Activated T-helper 2 cell treated with anti-CD3 and anti-CD28 coated beads, Interferon-gamma antibody, Interleukin-2, Interleukin-4, amounts not matched to agents 10 μg/mL and 5 μg/mL and 100 μg/mL, durations not matched to agents 14 hours and 24 hours and 36 hours (primary cell): ENCODE data around the gene TAF11L3. TPM values are rescaled to one million over a fixed set of nuclear protein-coding genes. Genes with fewer than 3 reads are reported as not detected.
"Not testable (repeated sequence)": the region's sequence is repeated elsewhere in the genome, so short reads cannot be mapped to it uniquely, and the experiment has no call there.

Source experiments
- DNase-seq: peaks from one replicate; pipeline ENCODE4 v3.0.0; 2021; ENCODE audit warnings: low spot score
- H3K27ac Mint-ChIP-seq: one replicate; pipeline ENCODE4 v1.8.0; 2021; ENCODE audit warnings: mixed read lengths
- H3K27me3 Mint-ChIP-seq: one replicate; pipeline ENCODE4 v1.8.0; 2021; ENCODE audit warnings: low read depth, mixed read lengths
- H3K36me3 Mint-ChIP-seq: one replicate; pipeline ENCODE4 v1.8.0; 2021; ENCODE audit warnings: low read depth, mixed read lengths
- H3K4me1 Mint-ChIP-seq: one replicate; pipeline ENCODE4 v1.8.0; 2021; ENCODE audit warnings: low read depth, mixed read lengths
- H3K4me3 Mint-ChIP-seq: one replicate; pipeline ENCODE4 v1.8.0; 2021; ENCODE audit warnings: low read depth, mild to moderate bottlenecking, moderate library complexity, mixed read lengths
- H3K9me3 Mint-ChIP-seq: one replicate; pipeline ENCODE4 v1.8.0; 2021; ENCODE audit warnings: mixed read lengths
- intact Hi-C: fragments of 100-400 bp; cut with micrococcal nuclease; formaldehyde crosslinking; loops from one replicate; pipeline ENCODE4 v1.15.1; 2023
- total RNA-seq: library from RNA; stranded (reverse); gene quantifications from 2 replicates; pipeline ENCODE4 v1.2.3, GENCODE V29; 2022

The TAF11L3 gene
- not detected in 2 replicates for total RNA-seq

DNA sequence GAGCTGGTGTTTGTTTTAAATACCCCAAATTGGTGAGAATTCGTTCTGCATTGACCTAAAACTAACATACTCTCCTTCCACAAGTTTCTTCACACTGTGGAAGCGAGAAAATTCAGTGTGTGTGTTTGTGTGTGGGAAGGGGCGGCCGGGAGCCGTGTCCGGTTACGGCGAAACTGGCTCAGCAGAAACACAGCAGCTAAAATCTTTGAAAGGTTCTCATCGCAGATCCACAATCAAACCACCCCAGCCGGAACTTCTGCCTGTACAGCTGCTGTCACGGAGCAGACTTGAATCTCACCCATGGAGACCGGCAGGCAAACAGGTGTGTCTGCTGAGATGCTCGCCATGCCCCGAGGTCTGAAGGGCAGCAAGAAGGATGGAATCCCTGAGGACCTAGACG is at the start of gene TAF11L3:
Gene TAF11L3, plus strand, starts transcription at position 301 of the 400 bp plus-strand sequence.
- H3K36me3 Mint-ChIP-seq, H3K27me3 Mint-ChIP-seq, H3K27ac Mint-ChIP-seq, H3K4me1 Mint-ChIP-seq, DNase-seq, H3K4me3 Mint-ChIP-seq, H3K9me3 Mint-ChIP-seq, intact Hi-C loops: not testable (repeated sequence)

DNA sequence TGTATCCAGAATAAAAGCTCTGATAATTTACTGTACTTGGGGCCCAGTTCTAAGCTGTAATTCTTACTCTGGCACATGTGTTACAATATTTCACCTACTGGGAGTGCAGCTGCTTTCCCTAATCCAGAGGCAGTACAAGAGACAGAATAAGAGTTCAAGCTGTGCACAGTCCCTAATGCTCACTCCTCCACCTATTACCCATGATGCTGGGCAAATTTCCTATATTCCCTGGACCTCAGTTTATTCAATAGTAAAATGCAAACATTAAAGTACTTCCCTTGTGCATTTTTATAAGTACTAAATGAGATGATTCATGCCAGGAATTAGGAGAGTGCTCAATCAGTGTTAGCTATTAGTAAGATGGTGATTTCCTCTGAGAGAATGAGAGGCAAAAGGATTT is 48.1 kb upstream of the TAF11L3 start:
- intact Hi-C loops, result no loop called here
- no peak overlapping the region for H3K4me3 Mint-ChIP-seq
- H3K4me1 Mint-ChIP-seq, result no peaks in the 10 kb centered on the region
- H3K36me3 Mint-ChIP-seq, result no peaks in the 10 kb centered on the region
- peaks cover 34% of the 10 kb centered on the region for H3K9me3 Mint-ChIP-seq
- no peaks in the 10 kb centered on the region for H3K27me3 Mint-ChIP-seq
- DNase-seq, result no peak
- H3K27ac Mint-ChIP-seq, result no peak overlapping the region

DNA sequence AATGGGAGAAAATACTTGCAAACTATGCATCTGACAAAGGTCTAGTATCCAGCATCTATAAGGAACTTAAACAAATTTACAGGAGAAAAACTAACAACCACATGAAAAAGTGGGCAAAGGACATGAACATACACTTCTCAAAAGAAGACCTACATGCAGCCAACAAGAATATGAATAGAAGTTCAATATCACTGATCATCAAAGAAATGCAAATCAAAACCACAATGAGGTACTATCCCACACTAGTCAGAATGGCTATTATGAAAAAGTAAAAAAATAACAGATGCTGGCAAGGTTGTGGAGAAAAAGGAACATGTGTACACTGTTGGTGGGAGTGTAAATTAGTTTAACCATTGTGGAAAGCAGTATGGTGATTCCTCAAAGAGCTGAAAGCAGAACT is 43.1 kb upstream of the TAF11L3 start:
- peaks cover 21% of the 10 kb centered on the region for H3K9me3 Mint-ChIP-seq
- H3K4me1 Mint-ChIP-seq, H3K36me3 Mint-ChIP-seq, H3K27ac Mint-ChIP-seq, H3K27me3 Mint-ChIP-seq, intact Hi-C loops, H3K4me3 Mint-ChIP-seq, DNase-seq: not testable (repeated sequence)

DNA sequence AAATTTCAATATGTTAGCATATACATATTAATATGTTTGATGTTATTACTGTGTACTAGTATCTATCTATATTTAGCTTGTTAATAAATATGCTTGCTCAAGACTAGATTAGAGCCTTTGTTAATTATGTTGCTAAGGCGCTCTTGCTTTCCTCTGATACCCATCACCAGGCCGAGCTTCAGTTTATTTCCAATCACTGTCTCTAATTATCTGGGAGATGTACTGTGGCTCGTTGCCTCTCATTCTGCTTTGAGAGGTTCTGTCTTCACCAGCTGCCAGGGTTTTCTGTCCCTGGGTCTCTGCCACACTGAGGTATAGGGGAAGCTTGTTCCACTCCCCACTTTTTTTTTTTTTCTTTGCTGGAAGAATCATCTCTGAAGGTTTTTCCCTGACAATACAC is 41.1 kb upstream of the TAF11L3 start:
- H3K4me3 Mint-ChIP-seq, result no peak overlapping the region
- H3K4me1 Mint-ChIP-seq, result no peaks in the 10 kb centered on the region
- peaks cover 13% of the 10 kb centered on the region for H3K9me3 Mint-ChIP-seq
- intact Hi-C loops, result no loop called here
- no peaks in the 10 kb centered on the region for H3K36me3 Mint-ChIP-seq
- H3K27me3 Mint-ChIP-seq, result no peaks in the 10 kb centered on the region
- DNase-seq, result no peak
- no peak overlapping the region for H3K27ac Mint-ChIP-seq

DNA sequence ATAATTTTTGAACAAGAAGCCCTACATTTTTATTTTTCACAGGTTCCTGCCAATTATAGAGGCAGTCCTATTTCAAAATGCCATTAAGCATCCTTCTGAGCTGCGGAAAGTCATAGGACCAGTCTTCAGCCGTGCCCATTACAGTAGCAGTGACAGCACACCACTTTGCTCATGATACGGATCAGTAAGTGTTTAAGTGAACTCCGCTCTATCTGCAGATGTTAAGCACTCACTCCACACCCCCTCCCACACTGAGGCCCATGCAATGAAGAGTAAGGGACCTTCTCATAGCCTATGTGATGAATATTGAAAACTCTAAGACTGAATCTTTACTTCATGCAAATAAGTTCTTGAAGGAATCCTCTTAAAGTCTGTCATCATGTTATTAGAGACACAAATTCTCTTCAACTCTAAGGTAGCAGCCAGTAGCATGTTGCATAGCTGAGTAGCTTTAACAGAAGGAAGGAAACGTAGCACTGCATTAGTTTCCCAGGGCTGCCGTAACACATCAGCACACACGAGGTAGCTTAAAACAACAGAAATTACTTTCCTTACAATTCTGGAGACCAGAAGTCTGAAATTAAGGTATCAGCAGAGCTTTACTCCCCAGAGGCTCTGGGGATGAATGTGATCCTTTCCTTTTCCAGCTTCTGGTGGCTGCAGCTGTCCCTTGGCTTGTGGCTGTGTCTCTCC is 40.4 kb upstream of the TAF11L3 start:
- intact Hi-C loops, result no loop called here
- H3K4me3 Mint-ChIP-seq, result no peak overlapping the region
- H3K36me3 Mint-ChIP-seq, result no peaks in the 10 kb centered on the region
- H3K4me1 Mint-ChIP-seq, result no peaks in the 10 kb centered on the region
- DNase-seq, result no peak
- H3K27me3 Mint-ChIP-seq, result no peaks in the 10 kb centered on the region
- no peak overlapping the region for H3K27ac Mint-ChIP-seq
- peaks cover 9% of the 10 kb centered on the region for H3K9me3 Mint-ChIP-seq

DNA sequence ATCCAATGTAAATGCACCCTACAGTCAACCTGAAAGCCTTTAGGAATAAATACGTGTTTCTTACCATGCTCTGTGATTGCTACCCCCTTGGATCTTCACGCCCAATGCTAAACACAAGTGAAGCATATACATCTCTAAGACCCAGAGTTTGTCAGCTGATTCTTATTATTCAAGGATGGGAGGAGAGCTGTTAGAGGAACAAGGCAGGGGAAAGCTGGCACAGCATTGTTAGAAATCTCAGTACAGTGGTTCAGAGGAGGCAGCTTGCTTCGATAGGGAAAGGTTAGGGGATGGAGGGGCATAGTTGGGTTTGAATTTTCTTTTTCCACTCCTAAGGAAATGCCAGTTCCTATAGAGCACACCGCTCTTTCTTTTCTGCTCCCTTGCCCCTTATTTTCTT is 36.8 kb upstream of the TAF11L3 start:
- intact Hi-C loops, result no loop called here
- no peaks in the 10 kb centered on the region for H3K27me3 Mint-ChIP-seq
- H3K36me3 Mint-ChIP-seq, result no peaks in the 10 kb centered on the region
- peaks cover 10% of the 10 kb centered on the region for H3K9me3 Mint-ChIP-seq
- no peak overlapping the region for H3K4me3 Mint-ChIP-seq
- no peak overlapping the region for H3K27ac Mint-ChIP-seq
- H3K4me1 Mint-ChIP-seq, result no peaks in the 10 kb centered on the region
- no peak for DNase-seq

DNA sequence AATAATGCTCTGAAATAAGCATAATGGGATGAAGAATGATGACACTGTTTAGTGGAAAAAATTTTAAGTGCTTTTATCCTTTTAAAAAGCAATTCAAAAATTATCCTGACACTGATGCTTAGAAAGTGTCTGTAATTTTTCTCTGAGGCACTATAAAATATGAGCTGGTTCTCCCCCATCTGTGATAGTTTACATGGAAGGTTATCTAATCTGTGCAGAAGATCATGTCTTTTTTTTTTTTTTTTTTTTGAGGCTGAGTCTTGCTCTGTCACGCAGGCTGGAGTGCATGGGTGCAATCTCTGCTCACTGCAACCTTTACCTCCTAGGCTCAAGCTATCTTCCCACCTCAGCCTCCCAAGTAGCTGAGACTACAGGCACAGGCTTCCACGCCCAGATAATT is 35.4 kb upstream of the TAF11L3 start:
- Mint-ChIP-seq H3K36me3 (no peaks in the 10 kb centered on the region), H3K27ac (no peak overlapping the region), H3K4me3 (no peak overlapping the region), H3K9me3 (peaks cover 10% of the 10 kb centered on the region), H3K4me1 (no peaks in the 10 kb centered on the region), H3K27me3 (no peaks in the 10 kb centered on the region)
- no peak for DNase-seq
- intact Hi-C loops, result no loop called here

DNA sequence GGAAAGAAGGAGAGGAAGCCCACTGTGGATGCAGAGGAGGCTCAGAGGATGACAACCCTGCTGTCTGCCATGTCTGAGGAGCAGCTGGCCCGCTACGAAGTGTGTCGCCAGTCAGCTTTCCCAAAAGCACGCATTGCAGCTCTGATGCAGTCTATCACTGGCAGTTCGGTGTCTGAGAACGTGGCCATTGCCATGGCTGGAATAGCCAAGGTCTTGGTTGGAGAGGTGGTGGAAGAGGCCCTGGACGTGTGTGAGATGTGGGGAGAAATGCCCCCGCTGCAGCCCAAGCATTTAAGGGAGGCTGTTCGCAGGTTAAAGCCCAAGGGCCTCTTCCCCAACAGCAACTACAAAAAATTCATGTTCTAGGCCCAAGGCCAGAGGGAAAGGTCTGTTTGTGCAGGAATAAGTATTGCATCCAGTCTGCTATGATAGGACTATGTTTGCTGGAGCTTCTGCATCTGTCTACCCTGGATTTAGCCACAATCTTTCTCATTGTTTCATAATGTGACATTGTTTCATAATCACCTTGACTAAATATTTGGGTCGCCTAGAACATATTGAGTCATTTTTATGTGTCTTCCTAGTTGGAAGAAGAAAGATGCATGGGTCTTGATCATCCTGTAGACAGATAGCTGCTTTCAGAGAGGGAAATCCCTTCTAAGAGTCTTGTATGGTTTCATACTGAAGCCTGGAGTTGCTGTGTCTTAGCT is 31.5 kb upstream of the TAF11L3 start:
- intact Hi-C loops, H3K4me3 Mint-ChIP-seq, H3K27ac Mint-ChIP-seq, H3K4me1 Mint-ChIP-seq, H3K27me3 Mint-ChIP-seq, H3K36me3 Mint-ChIP-seq, DNase-seq: not testable (repeated sequence)
- peaks cover 22% of the 10 kb centered on the region for H3K9me3 Mint-ChIP-seq

DNA sequence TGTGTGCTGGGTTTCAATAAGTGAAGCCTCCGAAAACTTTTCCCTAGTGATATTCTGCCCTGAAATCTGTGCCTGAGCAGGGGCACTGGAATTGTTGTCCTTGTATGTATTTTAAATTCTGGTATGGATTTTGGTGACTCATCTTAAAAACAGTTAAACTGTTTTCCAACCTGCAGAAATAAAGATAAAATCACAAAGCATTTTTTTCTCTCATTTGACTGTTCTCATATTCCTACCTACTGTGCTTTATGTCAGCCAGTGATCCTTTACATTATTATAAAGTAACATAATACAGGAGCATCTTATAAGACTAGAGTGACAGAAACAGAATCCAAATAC is 31.0 kb upstream of the TAF11L3 start:
- Mint-ChIP-seq H3K4me3 (no peak overlapping the region), H3K36me3 (no peaks in the 10 kb centered on the region), H3K4me1 (no peaks in the 10 kb centered on the region), H3K9me3 (peaks cover 22% of the 10 kb centered on the region), H3K27ac (no peak overlapping the region), H3K27me3 (no peaks in the 10 kb centered on the region)
- no peak for DNase-seq
- intact Hi-C loops, result no loop called here

DNA sequence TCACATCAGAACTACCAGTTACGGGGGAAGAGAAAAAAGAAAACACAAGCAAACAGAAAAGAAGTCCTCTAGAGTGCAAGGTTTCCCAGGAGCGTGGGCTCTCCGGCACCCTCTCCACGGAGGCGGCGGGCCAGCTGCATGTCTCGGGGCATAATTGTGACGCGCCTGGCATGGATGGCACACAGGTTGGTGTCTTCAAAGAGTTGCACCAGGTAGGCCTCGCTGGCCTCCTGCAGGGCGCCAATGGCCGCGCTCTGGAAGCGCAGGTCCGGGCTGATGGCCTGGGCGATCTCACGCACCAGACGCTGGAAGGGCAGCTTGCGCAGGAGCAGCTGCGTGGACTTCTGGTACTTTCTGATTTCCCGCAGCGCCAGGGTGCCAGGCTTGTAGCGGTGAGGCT is 26.9 kb upstream of the TAF11L3 start:
- DNase-seq, H3K4me1 Mint-ChIP-seq, intact Hi-C loops, H3K36me3 Mint-ChIP-seq, H3K27me3 Mint-ChIP-seq, H3K27ac Mint-ChIP-seq, H3K4me3 Mint-ChIP-seq: not testable (repeated sequence)
- H3K9me3 Mint-ChIP-seq, result peaks cover 23% of the 10 kb centered on the region

DNA sequence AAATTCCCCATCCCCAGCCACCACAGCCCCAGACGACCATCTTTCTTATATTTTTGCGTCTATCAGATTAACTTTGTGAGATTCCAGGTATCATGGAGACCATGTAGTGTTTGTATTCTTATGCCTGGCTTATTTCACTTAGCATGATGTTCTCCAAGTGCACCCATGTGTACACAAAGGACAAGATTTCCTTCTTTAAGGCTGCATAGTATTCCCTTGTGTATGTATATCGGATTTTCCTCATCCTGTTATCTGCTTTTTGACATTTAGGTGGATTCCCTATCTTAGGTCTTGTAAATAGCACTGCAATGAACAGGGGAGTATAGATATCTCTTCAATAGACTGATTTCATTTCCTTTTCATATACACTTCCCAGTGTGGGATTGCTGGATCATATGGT is 25.4 kb upstream of the TAF11L3 start:
- intact Hi-C loops, result no loop called here
- H3K27ac Mint-ChIP-seq, result no peak overlapping the region
- no peak overlapping the region for H3K4me3 Mint-ChIP-seq
- H3K36me3 Mint-ChIP-seq, result no peaks in the 10 kb centered on the region
- H3K27me3 Mint-ChIP-seq, result no peaks in the 10 kb centered on the region
- no peak for DNase-seq
- no peaks in the 10 kb centered on the region for H3K4me1 Mint-ChIP-seq
- peaks cover 23% of the 10 kb centered on the region for H3K9me3 Mint-ChIP-seq

DNA sequence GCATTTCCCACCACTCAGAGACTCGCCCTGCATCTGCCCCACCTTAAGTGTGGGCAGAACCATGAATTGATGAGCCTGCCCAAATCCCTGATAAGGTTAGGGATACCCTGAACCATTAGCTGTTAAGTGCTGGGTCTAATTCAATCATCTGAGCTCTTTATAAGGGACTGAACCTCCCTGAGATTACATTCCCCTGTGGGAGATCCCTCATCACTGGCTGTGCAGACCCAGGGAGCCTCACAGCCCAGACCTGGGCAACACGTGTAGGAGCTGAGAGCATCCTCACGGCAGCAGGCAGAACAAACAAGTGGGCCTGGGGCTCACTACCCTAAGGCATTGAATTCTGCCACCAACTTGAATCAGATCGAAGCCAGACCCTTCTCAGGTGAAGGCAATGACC is 20.7 kb upstream of the TAF11L3 start:
- H3K4me3 Mint-ChIP-seq, result no peak overlapping the region
- no peak for DNase-seq
- H3K27ac Mint-ChIP-seq, result no peak overlapping the region
- H3K36me3 Mint-ChIP-seq, result no peaks in the 10 kb centered on the region
- H3K9me3 Mint-ChIP-seq, result peaks cover 15% of the 10 kb centered on the region
- no peaks in the 10 kb centered on the region for H3K27me3 Mint-ChIP-seq
- no peaks in the 10 kb centered on the region for H3K4me1 Mint-ChIP-seq
- intact Hi-C loops, result no loop called here

DNA sequence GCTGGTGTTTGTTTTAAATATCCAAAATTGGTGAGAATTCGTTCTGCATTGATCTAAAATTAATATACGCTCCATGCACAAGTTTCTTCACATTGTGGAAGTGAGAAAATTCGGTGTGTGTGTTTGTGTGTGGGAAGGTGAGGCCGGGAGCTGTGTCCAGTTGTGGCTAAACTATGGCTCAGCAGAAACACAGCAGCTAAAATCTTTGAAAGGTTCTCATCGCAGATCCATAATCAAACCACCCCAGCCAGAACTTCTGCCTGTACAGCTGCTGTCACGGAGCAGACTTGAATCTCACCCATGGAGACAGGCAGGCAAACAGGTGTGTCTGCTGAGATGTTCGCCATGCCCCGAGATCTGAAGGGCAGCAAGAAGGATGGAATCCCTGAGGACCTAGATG is 20.2 kb upstream of the TAF11L3 start, which contains the start of gene TAF11L2:
Gene TAF11L2, plus strand, starts transcription at position 301 of the 400 bp plus-strand sequence.
- H3K27ac Mint-ChIP-seq, DNase-seq, H3K4me3 Mint-ChIP-seq, H3K4me1 Mint-ChIP-seq, H3K27me3 Mint-ChIP-seq, intact Hi-C loops, H3K36me3 Mint-ChIP-seq: not testable (repeated sequence)
- peaks cover 11% of the 10 kb centered on the region for H3K9me3 Mint-ChIP-seq
